ENCODE measurements around the gene GINS3.

DNA sequence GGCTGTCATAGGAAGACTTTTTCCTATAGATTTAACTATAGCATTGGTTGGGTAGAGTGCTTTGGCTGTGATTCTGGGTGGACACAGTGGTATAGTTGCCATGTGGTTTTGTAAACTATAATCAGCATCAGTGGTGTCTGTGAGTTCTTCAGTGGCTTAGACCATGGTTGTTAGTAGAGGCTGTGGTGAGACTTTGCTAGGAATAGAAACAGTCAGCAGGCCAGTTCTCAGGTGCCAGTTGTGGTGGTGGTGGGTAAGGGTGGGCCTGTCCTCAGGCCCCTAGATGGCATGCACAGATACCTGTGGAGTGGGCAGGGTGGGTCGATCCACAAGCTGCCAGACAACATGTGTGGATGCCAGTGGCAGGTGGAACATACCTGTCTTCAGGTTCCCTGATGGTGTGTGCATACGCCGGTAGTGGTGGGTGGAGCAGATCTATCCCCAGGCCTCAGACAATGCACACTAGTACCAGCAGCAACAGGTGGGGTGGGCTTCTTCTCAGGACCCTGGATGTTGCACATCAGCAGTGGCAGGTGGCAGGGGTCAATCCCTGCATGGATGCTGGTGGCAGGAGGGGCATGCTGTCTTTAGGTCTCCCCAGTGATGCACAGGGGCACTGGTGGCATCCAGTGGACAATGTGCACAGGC, 28.4 kb upstream of the GINS3 start:
- TF ChIP-seq, protein P1, sequence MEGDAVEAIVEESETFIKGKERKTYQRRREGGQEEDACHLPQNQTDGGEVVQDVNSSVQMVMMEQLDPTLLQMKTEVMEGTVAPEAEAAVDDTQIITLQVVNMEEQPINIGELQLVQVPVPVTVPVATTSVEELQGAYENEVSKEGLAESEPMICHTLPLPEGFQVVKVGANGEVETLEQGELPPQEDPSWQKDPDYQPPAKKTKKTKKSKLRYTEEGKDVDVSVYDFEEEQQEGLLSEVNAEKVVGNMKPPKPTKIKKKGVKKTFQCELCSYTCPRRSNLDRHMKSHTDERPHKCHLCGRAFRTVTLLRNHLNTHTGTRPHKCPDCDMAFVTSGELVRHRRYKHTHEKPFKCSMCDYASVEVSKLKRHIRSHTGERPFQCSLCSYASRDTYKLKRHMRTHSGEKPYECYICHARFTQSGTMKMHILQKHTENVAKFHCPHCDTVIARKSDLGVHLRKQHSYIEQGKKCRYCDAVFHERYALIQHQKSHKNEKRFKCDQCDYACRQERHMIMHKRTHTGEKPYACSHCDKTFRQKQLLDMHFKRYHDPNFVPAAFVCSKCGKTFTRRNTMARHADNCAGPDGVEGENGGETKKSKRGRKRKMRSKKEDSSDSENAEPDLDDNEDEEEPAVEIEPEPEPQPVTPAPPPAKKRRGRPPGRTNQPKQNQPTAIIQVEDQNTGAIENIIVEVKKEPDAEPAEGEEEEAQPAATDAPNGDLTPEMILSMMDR (IDR thresholded peaks at IDR 0.05), result no peak
- no peak for TF ChIP-seq POLR2A (IDR thresholded peaks at IDR 0.05)
